Heart left ventricle (tissue), 16 donors: ENCODE results near the gene CDK6. TPM values are rescaled to one million over a fixed set of nuclear protein-coding genes. Genes with fewer than 3 reads are reported as not detected.
"Not testable (repeated sequence)": the region's sequence is repeated elsewhere in the genome, so short reads cannot be mapped to it uniquely, and the experiment has no call there.

Source experiments
- ATAC-seq, 4 donors: fragments of 200-7000 bp; cut with Tn5 transposase; one replicate each; pipeline ENCODE4 v1.9.1; 2020 to 2022; ENCODE audit warnings: moderate library complexity in 4 of 4, mild to moderate bottlenecking in 3 of 4, moderate number of reproducible peaks in 1 of 4
- DNase-seq, 5 donors: peaks; one replicate each; pipeline ENCODE4 v3.0.0-alpha.2; 2020
- H3K27ac ChIP-seq, 12 donors: fragments of 200-600 bp; sonication (generic) in 4 of 12; one replicate each; pipeline versions ENCODE4 v1.5.0 to v1.8.0; 2016 to 2022; ENCODE audit warnings: mild to moderate bottlenecking in 2 of 12
- H3K27me3 ChIP-seq, 9 donors: fragments of 200-600 bp; sonication (generic) in 2 of 9; one replicate each; pipeline versions ENCODE4 v1.5.1 to v1.8.0; 2016 to 2022; ENCODE audit warnings: mild to moderate bottlenecking in 3 of 9
- H3K36me3 ChIP-seq, 9 donors: fragments of 200-600 bp; sonication (generic) in 2 of 9; one replicate each; pipeline versions ENCODE4 v1.5.0 to v1.8.0; 2018 to 2022; ENCODE audit warnings: mild to moderate bottlenecking in 2 of 9
- H3K4me1 ChIP-seq, 12 donors: fragments of 200-600 bp; sonication (generic) in 4 of 12; one replicate each; pipeline versions ENCODE4 v1.5.0 to v1.8.0; 2016 to 2022; ENCODE audit warnings: mild to moderate bottlenecking in 3 of 12
- H3K4me3 ChIP-seq, 12 donors: fragments of 200-600 bp; sonication (generic) in 4 of 12; one replicate each; pipeline versions ENCODE4 v1.5.0 to v1.8.0; 2017 to 2022; ENCODE audit warnings: mild to moderate bottlenecking in 9 of 12, moderate library complexity in 4 of 12
- H3K9me3 ChIP-seq, 12 donors: fragments of 200-600 bp; sonication (generic) in 4 of 12; one replicate each; pipeline versions ENCODE4 v1.5.0 to v1.8.0; 2016 to 2022; ENCODE audit warnings: mild to moderate bottlenecking in 1 of 12
- POLR2A ChIP-seq, 2 donors: fragments of 450-650 bp; IDR thresholded peaks; one replicate each; pipeline ENCODE4 v1.6.1; 2017; ENCODE audit warnings: antibody characterized with exemption in 2 of 2, mild to moderate bottlenecking in 2 of 2, moderate library complexity in 2 of 2
- WGBS, 4 donors: extraction: QIAGEN DNeasy Blood & Tissue Kit in 2 of 4; methylation state at CpG; one replicate each; pipeline versions ENCODE4 v1.1.5 to v1.1.7; 2013 to 2018; 5-methylcytosine and 5-hydroxymethylcytosine counted together
- intact Hi-C, 10 donors: fragments of 100-400 bp; cut with DNase I; formaldehyde crosslinking; loops; one replicate each; pipeline versions ENCODE4 v1.11.1 to v1.14.2; 2022
- polyA plus RNA-seq, 2 donors: library from polyadenylated mRNA; stranded (reverse); fragments of 200-250 nt; gene quantifications; one replicate each; pipeline ENCODE4 v1.2.3, GENCODE V29; 2013
- total RNA-seq, 9 donors: library from RNA; depleted of rRNA in 2 of 9; stranded (reverse); fragments of >200 nt in 2 of 9; fragmentation: NEBNext Ultra II Directional in 3 of 9; extraction: Animal tissue kit (Norgen Biotek cat#: 25700) in 3 of 9; gene quantifications; one replicate each; pipeline versions ENCODE4 v1.1.0 to v1.2.4, GENCODE V29; 2016 to 2023
- TF ChIP-seq, protein P1 (sequence below), 12 donors: fragments of 200-600 bp; sonication (generic) in 4 of 12; IDR thresholded peaks; one replicate each; pipeline versions ENCODE4 v1.5.0 to v1.8.0; 2018 to 2022; ENCODE audit warnings: antibody characterized with exemption in 12 of 12, mild to moderate bottlenecking in 5 of 12
- donor health status: ischemic (EF 13 %, LVEDD 7.1; RV severe dilation, severe dysfunction).
- donor health status: healthy with polysubstance abuse.
- donor health status: DM: no; HTN: yes; CAD: no.
- donor health status: DM: no; HTN: no; CAD: no.
- donor health status: ischemic (EF 25% LVEDD 6.9; RV normal size, moderate dysfunction).
- donor health status: ischemic (EF 25% LVEDD 5.7; RV mildly dilated, moderate dysfunction).
- donor health status: healthy.
- donor health status: DM: yes; HTN: yes; CAD: no.
- donor health status: ischemic (EF 35%, LVEDD 5.7; RV mildly dilated, moderate dysfunction).
- donor health status: nonischemic (EF 11% LVEDD 7.7; RV severe dilation, severe dysfunction).
- donor health status: DM: yes; HTN: yes; CAD: no.
- donor health status: PGD.
- donor health status: ischemic (EF 29% LVEDD 5.4; RV normal size, mild dysfunction).
- donor health status: nonischemic (EF 23%, LVEDD 6.1; RV moderate dilation, normal function).

Gene CDK6
- total and polyA plus RNA-seq, 11 donors: 2.2 to 40.5 (median 18.7) TPM

DNA sequence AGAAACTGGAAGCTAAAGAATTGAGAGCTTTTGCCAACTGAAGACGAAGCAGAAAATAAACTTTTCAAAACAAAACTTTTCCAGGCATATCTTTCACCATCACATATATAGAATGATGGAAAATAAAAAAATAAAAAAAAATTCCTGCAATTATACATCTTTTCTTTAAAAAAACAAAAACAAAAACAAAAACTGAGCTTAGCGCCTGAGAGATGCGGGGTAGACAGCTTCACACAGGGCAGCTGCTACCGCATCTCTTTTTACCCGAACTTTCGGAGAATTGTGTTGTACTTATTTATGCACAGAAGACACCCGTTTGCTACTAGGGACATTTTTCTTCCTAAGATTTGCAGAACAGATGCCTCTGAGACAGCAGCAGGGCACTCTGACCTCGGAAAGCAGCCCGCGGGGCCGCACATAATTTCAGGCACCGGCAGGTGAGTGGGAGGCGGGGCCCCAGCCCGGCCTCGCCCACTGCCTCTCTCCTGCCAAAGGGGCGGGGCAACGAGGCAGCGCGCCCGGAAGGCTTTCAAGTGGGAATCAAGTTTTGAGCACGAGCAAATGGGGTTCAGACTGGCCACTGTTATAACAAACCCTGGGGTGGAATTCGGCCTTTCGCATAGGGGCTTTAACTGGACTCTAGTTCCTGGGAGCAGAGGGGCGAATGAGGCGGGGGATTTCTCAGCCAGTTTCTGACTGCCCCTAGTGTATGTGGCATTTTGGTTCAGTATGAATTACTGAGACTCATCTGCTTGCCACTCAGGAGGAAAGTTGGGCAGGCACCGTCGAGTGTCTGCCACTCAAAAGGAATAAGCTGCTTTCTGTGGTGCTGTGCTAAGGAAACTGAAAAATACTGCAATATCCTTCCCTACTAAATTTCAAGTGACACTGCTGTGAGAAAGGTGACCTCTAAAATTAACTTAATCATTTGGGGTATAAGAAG lies 227.7 kb downstream of the CDK6 start:
- peak in 3 of 4 donors; percentile 52 to 66 (median 58) for ATAC-seq
- WGBS, 4 donors: 55 to 64% (median 62%) methylated on average over 26 to 27 of the region's 27 CpGs
- Histone ChIP-seq H3K36me3 (peaks cover 0 to 12% (median under 1%) of the 10 kb centered on the region in 9 donors), H3K27me3 (no peaks in the 10 kb centered on the region), H3K27ac (no peak overlapping the region), H3K4me3 (peak overlapping the region in 1 of 12 donors; percentile 9), H3K4me1 (peaks cover 0 to 5% (median 0%) of the 10 kb centered on the region in 12 donors), H3K9me3 (no peaks in the 10 kb centered on the region)
- intact Hi-C loops: no loop called here
- DNase-seq: no peak
- TF ChIP-seq POLR2A (IDR thresholded peaks at IDR 0.05): no peak
- TF ChIP-seq, protein P1, sequence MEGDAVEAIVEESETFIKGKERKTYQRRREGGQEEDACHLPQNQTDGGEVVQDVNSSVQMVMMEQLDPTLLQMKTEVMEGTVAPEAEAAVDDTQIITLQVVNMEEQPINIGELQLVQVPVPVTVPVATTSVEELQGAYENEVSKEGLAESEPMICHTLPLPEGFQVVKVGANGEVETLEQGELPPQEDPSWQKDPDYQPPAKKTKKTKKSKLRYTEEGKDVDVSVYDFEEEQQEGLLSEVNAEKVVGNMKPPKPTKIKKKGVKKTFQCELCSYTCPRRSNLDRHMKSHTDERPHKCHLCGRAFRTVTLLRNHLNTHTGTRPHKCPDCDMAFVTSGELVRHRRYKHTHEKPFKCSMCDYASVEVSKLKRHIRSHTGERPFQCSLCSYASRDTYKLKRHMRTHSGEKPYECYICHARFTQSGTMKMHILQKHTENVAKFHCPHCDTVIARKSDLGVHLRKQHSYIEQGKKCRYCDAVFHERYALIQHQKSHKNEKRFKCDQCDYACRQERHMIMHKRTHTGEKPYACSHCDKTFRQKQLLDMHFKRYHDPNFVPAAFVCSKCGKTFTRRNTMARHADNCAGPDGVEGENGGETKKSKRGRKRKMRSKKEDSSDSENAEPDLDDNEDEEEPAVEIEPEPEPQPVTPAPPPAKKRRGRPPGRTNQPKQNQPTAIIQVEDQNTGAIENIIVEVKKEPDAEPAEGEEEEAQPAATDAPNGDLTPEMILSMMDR (IDR thresholded peaks at IDR 0.05): no peak

DNA sequence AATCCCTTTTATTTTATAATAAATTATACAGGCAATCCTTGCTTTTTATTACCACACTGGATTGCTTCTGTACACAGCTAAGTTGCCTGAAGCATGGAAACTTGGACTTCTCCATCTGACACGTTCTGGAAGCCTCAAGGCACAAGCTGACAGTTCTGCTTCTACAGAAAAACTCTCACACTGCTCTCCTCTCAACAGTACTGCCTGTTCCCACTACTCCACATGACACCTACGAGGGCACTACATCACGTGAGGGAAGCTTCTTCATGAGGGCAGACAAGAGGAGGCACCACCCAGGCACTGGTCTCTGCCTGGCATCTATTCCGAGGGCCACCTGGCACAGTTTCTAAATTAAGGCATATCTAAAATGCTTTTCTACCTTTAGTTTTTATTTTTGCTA lies 229.4 kb downstream of the CDK6 start:
- H3K9me3 ChIP-seq: no peaks in the 10 kb centered on the region
- peaks cover 0 to 6% (median 0%) of the 10 kb centered on the region in 9 donors for H3K36me3 ChIP-seq
- no peak for TF ChIP-seq POLR2A (IDR thresholded peaks at IDR 0.05)
- TF ChIP-seq, protein P1 (IDR thresholded peaks at IDR 0.05): no peak
- H3K4me1 ChIP-seq: peaks cover 0 to 7% (median 0%) of the 10 kb centered on the region in 12 donors
- intact Hi-C loops: no loop called here
- no peaks in the 10 kb centered on the region for H3K27me3 ChIP-seq
- H3K4me3 ChIP-seq: no peak overlapping the region
- H3K27ac ChIP-seq: no peak overlapping the region
- DNase-seq (no peak), ATAC-seq (peak in 3 of 4 donors; percentile 42 to 50 (median 44))
- WGBS, 4 donors: 60 to 73% (median 66%) methylated on average over 4 of the region's 4 CpGs

DNA sequence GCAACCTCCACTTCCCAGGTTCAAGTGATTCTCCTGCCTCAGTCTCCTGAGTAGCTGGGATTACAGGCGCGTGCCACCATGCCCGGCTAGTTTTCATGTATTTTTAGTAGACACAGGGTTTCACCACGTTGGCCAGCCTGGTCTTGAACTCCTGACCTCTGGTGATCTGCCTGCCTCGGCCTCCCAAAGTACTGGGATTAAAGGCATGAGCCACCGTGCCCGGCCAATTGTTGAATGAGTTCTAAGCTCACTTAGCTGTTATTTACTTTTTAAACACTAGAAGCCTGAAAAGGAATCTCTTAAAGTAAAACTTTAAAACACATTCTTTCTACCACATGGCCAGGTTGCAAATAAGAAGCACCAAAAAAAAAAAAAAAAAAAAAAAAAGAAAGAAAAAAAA lies 231.9 kb downstream of the CDK6 start:
- WGBS, 4 donors: 88 to 92% (median 90%) methylated on average over 7 of the region's 7 CpGs
- H3K4me3 ChIP-seq, intact Hi-C loops, H3K9me3 ChIP-seq, H3K27ac ChIP-seq, H3K36me3 ChIP-seq, H3K27me3 ChIP-seq, H3K4me1 ChIP-seq, ATAC-seq, DNase-seq: not testable (repeated sequence)

DNA sequence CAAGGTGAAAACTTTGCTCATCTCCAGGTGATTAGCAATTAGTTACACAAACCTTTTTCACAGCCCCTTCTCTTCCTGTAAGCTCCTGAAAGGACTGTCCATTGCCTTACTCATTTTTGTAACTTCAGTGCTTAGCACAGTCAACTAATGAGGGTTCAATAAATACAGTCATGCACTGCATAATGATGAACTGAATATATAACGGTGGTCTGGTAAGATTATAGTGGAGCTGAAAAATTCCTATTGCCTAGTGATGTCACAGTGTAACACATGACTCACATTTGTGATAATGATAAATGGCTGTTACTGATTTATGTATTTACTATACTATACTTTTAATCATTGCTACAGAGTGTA lies 233.3 kb downstream of the CDK6 start:
- H3K9me3 ChIP-seq: no peaks in the 10 kb centered on the region
- no peak overlapping the region for H3K27ac ChIP-seq
- intact Hi-C loops: no loop called here
- ATAC-seq (no peak), DNase-seq (no peak)
- H3K36me3 ChIP-seq: no peaks in the 10 kb centered on the region
- no peaks in the 10 kb centered on the region for H3K27me3 ChIP-seq
- no peak overlapping the region for H3K4me3 ChIP-seq
- TF ChIP-seq, protein P1 (IDR thresholded peaks at IDR 0.05): no peak
- TF ChIP-seq POLR2A (IDR thresholded peaks at IDR 0.05): no peak
- H3K4me1 ChIP-seq: peaks cover 0 to 7% (median 0%) of the 10 kb centered on the region in 12 donors
- 58 to 69% (median 67%) methylated on average over 1 of the region's 1 CpG for WGBS, 4 donors
